Esophagus muscularis mucosa (tissue), 4 donors: ENCODE measurements around the gene GLIS1. TPM values are rescaled to one million over a fixed set of nuclear protein-coding genes. Genes with fewer than 3 reads are reported as not detected.

Experiments used
- DNase-seq: peaks from one replicate; pipeline ENCODE4 v3.0.0-alpha.2; 2017; ENCODE audit errors: extremely low spot score
- H3K27ac ChIP-seq, 4 donors: fragments of 200-600 bp; sonication (generic); replicated peaks in 1 of 4; 1 replicate in 3 of 4; 2 replicates in 1 of 4; pipeline ENCODE4 v1.5.1; 2016 to 2019; ENCODE audit warnings: mild to moderate bottlenecking in 1 of 4
- H3K27me3 ChIP-seq, 4 donors: fragments of 200-600 bp; sonication (generic); one replicate each; pipeline versions ENCODE4 v1.5.1 to v1.6.0; 2016 to 2019
- H3K36me3 ChIP-seq, 4 donors: fragments of 200-600 bp; sonication (generic); one replicate each; pipeline ENCODE4 v1.5.1; 2016 to 2019
- H3K4me1 ChIP-seq, 4 donors: fragments of 200-600 bp; sonication (generic); one replicate each; pipeline ENCODE4 v1.5.1; 2016 to 2019
- H3K4me3 ChIP-seq, 4 donors: fragments of 200-600 bp; sonication (generic); 1 replicate in 2 of 4; 2 replicates in 2 of 4; pipeline ENCODE4 v1.5.1; 2016 to 2019; ENCODE audit warnings: mild to moderate bottlenecking in 4 of 4, moderate library complexity in 1 of 4
- H3K9me3 ChIP-seq, 4 donors: fragments of 200-600 bp; sonication (generic); 1 replicate in 3 of 4; 2 replicates in 1 of 4; pipeline ENCODE4 v1.5.1; 2016 to 2019
- CTCF ChIP-seq, 3 experiments: fragments of 200-600 bp in 2 of 3; fragments of 450-650 bp in 1 of 3; sonication (generic) in 2 of 3; IDR thresholded peaks; one replicate each; pipeline ENCODE4 v1.5.1; 2017 to 2019; ENCODE audit warnings: antibody characterized with exemption in 3 of 3, mild to moderate bottlenecking in 2 of 3, moderate library complexity in 1 of 3
- EP300 ChIP-seq: sonication (generic); formaldehyde crosslinking; IDR thresholded peaks from one replicate; pipeline ENCODE4 v1.6.1; 2017; ENCODE audit warnings: antibody characterized with exemption
- POLR2A ChIP-seq: fragments of 450-650 bp; IDR thresholded peaks from one replicate; pipeline ENCODE4 v1.6.1; 2017; ENCODE audit warnings: antibody characterized with exemption, moderate library complexity, mild to moderate bottlenecking, low read depth
- POLR2AphosphoS5 ChIP-seq, 2 donors: sonication (generic); formaldehyde crosslinking; IDR thresholded peaks; one replicate each; pipeline ENCODE4 v1.6.1; 2017; ENCODE audit warnings: antibody characterized with exemption in 2 of 2
- WGBS: methylation state at CpG from one replicate; pipeline ENCODE4 v1.1.5; 2018; 5-methylcytosine and 5-hydroxymethylcytosine counted together
- intact Hi-C: fragments of 100-400 bp; cut with DNase I; formaldehyde crosslinking; loops from one replicate; pipeline ENCODE4 v1.15.1; 2023
- total RNA-seq, 4 donors: library from RNA; depleted of rRNA; stranded (reverse); fragments of >200 nt; gene quantifications; one replicate each; pipeline versions ENCODE4 v1.1.0 to v1.2.1, GENCODE V29; 2016

Gene GLIS1
- total RNA-seq, 4 donors from 2014 or later = 0.17 to 0.42 TPM; not detected in 2

GRCh38 chr1:53541263-53541625, 197.7 kb downstream of the GLIS1 start:
- no peaks in the 10 kb centered on the region for H3K9me3 ChIP-seq
- H3K4me1 ChIP-seq = peaks cover 0 to 13% (median 0%) of the 10 kb centered on the region in 4 donors
- intact Hi-C loops = no loop called here
- H3K27me3 ChIP-seq = peaks cover 0 to 4% (median 0%) of the 10 kb centered on the region in 4 donors
- H3K4me3 ChIP-seq = no peak overlapping the region
- no peak for DNase-seq
- no peaks in the 10 kb centered on the region for H3K36me3 ChIP-seq
- 96% methylated on average over 2 of the region's 2 CpGs for WGBS
- no peak overlapping the region for H3K27ac ChIP-seq
- TF ChIP-seq EP300 = no peak
- no peak for TF ChIP-seq CTCF (IDR thresholded peaks at IDR 0.05)
- no peak for TF ChIP-seq POLR2AphosphoS5 (IDR thresholded peaks at IDR 0.05)
- no peak for TF ChIP-seq POLR2A

- no peak overlapping the region for H3K4me3 ChIP-seq
Measured at GRCh38 chr1:53540604-53541262, 198.2 kb downstream of the GLIS1 start.

GRCh38 chr1:53539711-53540603, 199.0 kb downstream of the GLIS1 start:
- Histone ChIP-seq H3K27ac (no peak overlapping the region), H3K27me3 (peaks cover 0 to 4% (median 0%) of the 10 kb centered on the region in 4 donors), H3K4me3 (no peak overlapping the region), H3K9me3 (no peaks in the 10 kb centered on the region), H3K4me1 (peaks cover 0 to 13% (median 0%) of the 10 kb centered on the region in 4 donors), H3K36me3 (no peaks in the 10 kb centered on the region)
- no peak for TF ChIP-seq CTCF (IDR thresholded peaks at IDR 0.05)
- no peak for TF ChIP-seq EP300
- no peak for TF ChIP-seq POLR2A
- no peak for TF ChIP-seq POLR2AphosphoS5 (IDR thresholded peaks at IDR 0.05)
- intact Hi-C loops = no loop called here
- DNase-seq = no peak
- 96% methylated on average over 12 of the region's 22 CpGs for WGBS

More at GRCh38 chr1:53540604-53541262, 198.2 kb downstream of the GLIS1 start:
- Histone ChIP-seq H3K9me3 (no peaks in the 10 kb centered on the region), H3K27me3 (peaks cover 0 to 4% (median 0%) of the 10 kb centered on the region in 4 donors), H3K36me3 (no peaks in the 10 kb centered on the region), H3K4me1 (peaks cover 0 to 13% (median 0%) of the 10 kb centered on the region in 4 donors), H3K27ac (no peak overlapping the region)
- 94% methylated on average over 11 of the region's 14 CpGs for WGBS
- intact Hi-C loops = no loop called here
- no peak for TF ChIP-seq POLR2AphosphoS5 (IDR thresholded peaks at IDR 0.05)
- no peak for TF ChIP-seq EP300
- TF ChIP-seq POLR2A = no peak
- DNase-seq = no peak

GRCh38 chr1:53539226-53539625, 199.7 kb downstream of the GLIS1 start:
- Histone ChIP-seq H3K27me3 (peaks cover 0 to 4% (median 0%) of the 10 kb centered on the region in 4 donors), H3K27ac (no peak overlapping the region), H3K36me3 (no peaks in the 10 kb centered on the region), H3K4me3 (no peak overlapping the region), H3K9me3 (no peaks in the 10 kb centered on the region), H3K4me1 (peaks cover 0 to 13% (median 0%) of the 10 kb centered on the region in 4 donors)
- 96% methylated on average over 2 of the region's 2 CpGs for WGBS
- TF ChIP-seq POLR2A (no peak), POLR2AphosphoS5 (IDR thresholded peaks at IDR 0.05) (no peak), EP300 (no peak), CTCF (IDR thresholded peaks at IDR 0.05) (no peak)
- no peak for DNase-seq
- intact Hi-C loops = no loop called here

- H3K36me3 ChIP-seq = no peaks in the 10 kb centered on the region
- no peak overlapping the region for H3K27ac ChIP-seq
- WGBS = 93% methylated on average over 5 of the region's 6 CpGs
- peaks cover 0 to 2% (median 0%) of the 10 kb centered on the region in 4 donors for H3K4me1 ChIP-seq
- intact Hi-C loops = no loop called here
- TF ChIP-seq EP300 (no peak), POLR2AphosphoS5 (IDR thresholded peaks at IDR 0.05) (no peak), POLR2A (no peak), CTCF (IDR thresholded peaks at IDR 0.05) (no peak)
- no peaks in the 10 kb centered on the region for H3K9me3 ChIP-seq
- peaks cover 0 to 4% (median 0%) of the 10 kb centered on the region in 4 donors for H3K27me3 ChIP-seq
- DNase-seq = no peak
- H3K4me3 ChIP-seq = no peak overlapping the region
Measured at GRCh38 chr1:53536606-53537005, 202.4 kb downstream of the GLIS1 start.
